GM12875 (cell line): ENCODE measurements around the gene ITIH3.
A peak's percentile ranks its signal among the peaks of the same experiment; 100 is the strongest.

Source experiments
- H3K4me3 ChIP-seq: one replicate; pipeline ENCODE4 v1.5.1; 2011; ENCODE audit warnings: low read depth, low read length, control low read depth
- CTCF ChIP-seq: IDR thresholded peaks from 2 replicates; pipeline ENCODE4 v1.5.1; 2011; ENCODE audit warnings: low read depth, mild to moderate bottlenecking, control low read depth, inconsistent platforms, low read length, moderate library complexity, borderline replicate concordance; ENCODE audit not compliant: insufficient read depth

Gene ITIH3

GRCh38 chr3:52847241-52847640 is 52.6 kb downstream of the ITIH3 start:
- H3K4me3 ChIP-seq: no peak overlapping the region
- TF ChIP-seq CTCF: no peak

DNA sequence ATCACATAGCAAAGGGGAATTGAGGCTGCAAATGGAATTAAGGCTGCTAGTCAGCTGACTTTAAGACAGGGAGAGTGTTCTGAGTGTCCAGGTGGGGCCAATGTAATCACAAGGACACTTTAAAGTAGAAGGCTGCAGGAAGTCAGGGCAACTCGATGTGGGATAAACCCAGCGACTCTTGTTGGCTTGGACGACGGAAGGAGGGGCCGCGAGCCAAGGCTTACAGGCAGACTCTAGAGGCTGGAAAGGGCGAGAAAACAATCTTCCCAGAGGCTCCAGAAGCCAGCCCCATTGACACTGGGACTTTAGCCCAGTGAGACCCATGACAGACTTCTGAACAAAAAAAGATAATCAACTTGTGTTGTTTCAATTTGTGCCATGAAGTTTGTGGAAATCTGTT is 53.1 kb downstream of the ITIH3 start:
- TF ChIP-seq CTCF: no peak
- no peak overlapping the region for H3K4me3 ChIP-seq

DNA sequence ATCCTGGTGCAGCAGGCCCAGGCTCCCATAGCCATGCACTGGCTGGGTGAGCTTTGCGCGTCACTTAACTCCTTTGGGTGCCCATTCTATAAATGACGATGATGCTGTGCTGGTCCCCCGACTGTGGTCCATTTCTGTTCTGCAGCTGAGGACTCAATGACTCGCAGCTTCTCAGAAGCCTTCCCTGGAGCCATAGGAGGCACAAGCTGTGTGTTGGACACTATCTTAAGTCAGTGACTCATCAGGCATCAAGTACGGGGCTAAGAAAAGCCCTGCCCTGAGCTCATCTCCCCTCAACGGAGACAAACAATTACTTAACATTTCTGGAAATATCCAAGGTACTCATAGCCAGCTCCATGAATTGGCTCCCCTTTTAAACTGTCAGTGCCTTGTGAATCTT is 54.0 kb downstream of the ITIH3 start:
- no peak overlapping the region for H3K4me3 ChIP-seq

GRCh38 chr3:52849656-52850055 is 55.1 kb downstream of the ITIH3 start:
- TF ChIP-seq CTCF: no peak

More for the DNA sequence above, 54.0 kb downstream of the ITIH3 start:
- TF ChIP-seq CTCF: no peak

GRCh38 chr3:52851348-52851747 is 56.8 kb downstream of the ITIH3 start:
- H3K4me3 ChIP-seq: no peak overlapping the region
- peak; percentile 55 for TF ChIP-seq CTCF

More at GRCh38 chr3:52849656-52850055, 55.1 kb downstream of the ITIH3 start:
- no peak overlapping the region for H3K4me3 ChIP-seq

DNA sequence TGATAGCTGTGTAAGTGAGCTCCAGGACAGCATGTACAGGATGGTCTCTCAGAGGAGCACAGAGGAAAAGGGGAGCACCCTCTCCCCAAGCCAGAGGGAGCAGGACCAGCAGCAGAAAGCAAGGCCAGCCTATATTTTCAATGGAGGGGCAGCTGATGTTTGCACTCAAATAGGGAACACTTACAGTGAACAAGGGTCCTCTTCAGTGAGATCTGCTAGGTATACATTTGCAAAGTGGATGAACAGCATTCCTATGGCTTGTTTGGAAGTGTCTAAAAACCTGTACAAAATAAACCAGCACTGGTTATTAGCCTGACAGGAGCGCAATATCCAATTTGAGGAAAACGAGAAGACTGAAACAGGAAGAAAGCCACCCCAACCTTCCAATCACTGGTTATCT is 57.8 kb downstream of the ITIH3 start:
- no peak overlapping the region for H3K4me3 ChIP-seq
- TF ChIP-seq CTCF: no peak

GRCh38 chr3:52854013-52854412 is 59.4 kb downstream of the ITIH3 start:
- no peak for TF ChIP-seq CTCF
- H3K4me3 ChIP-seq: no peak overlapping the region
